HG02981 (cell line): Measurements from ENCODE around the gene SH3RF3.
"Not testable (repeated sequence)": the region's sequence is repeated elsewhere in the genome, so short reads cannot be mapped to it uniquely, and the experiment has no call there.

Source experiments
- ATAC-seq: cut with Tn5 transposase; IDR thresholded peaks from one replicate; pipeline ENCODE4 v1.9.1; 2021; ENCODE audit warnings: mild to moderate bottlenecking, moderate library complexity; ENCODE audit not compliant: unreplicated experiment

Gene SH3RF3

GRCh38 chr2:109155553-109156451, 26.8 kb downstream of the SH3RF3 start:
- no peak for ATAC-seq

GRCh38 chr2:109157563-109158105, 28.6 kb downstream of the SH3RF3 start:
- ATAC-seq, result no peak

- no peak for ATAC-seq
Observed at GRCh38 chr2:109158237-109158636, 29.2 kb downstream of the SH3RF3 start.

- no peak for ATAC-seq
Observed at GRCh38 chr2:109159096-109159495, 30.1 kb downstream of the SH3RF3 start.

GRCh38 chr2:109160714-109161440, 31.9 kb downstream of the SH3RF3 start:
- no peak for ATAC-seq

- not testable (repeated sequence) for ATAC-seq
Observed at GRCh38 chr2:109162367-109162766, 33.4 kb downstream of the SH3RF3 start.

GRCh38 chr2:109162999-109163398, 34.0 kb downstream of the SH3RF3 start:
- ATAC-seq, result no peak

- no peak for ATAC-seq
Observed at GRCh38 chr2:109164311-109164710, 35.3 kb downstream of the SH3RF3 start.

GRCh38 chr2:109164739-109165221, 35.8 kb downstream of the SH3RF3 start:
- no peak for ATAC-seq

- no peak for ATAC-seq
Observed at GRCh38 chr2:109166811-109167210, 37.8 kb downstream of the SH3RF3 start.

GRCh38 chr2:109168086-109168485, 39.1 kb downstream of the SH3RF3 start:
- no peak for ATAC-seq

- no peak for ATAC-seq
Observed at GRCh38 chr2:109168716-109169115, 39.7 kb downstream of the SH3RF3 start.

GRCh38 chr2:109170645-109171044, 41.6 kb downstream of the SH3RF3 start:
- ATAC-seq, result no peak

- no peak for ATAC-seq
Observed at GRCh38 chr2:109171444-109172334, 42.7 kb downstream of the SH3RF3 start.

- no peak for ATAC-seq
Observed at GRCh38 chr2:109172556-109173105, 43.6 kb downstream of the SH3RF3 start.

GRCh38 chr2:109173311-109174171, 44.5 kb downstream of the SH3RF3 start:
- ATAC-seq, result no peak

- ATAC-seq, result no peak
Observed at GRCh38 chr2:109174214-109174613, 45.2 kb downstream of the SH3RF3 start.

GRCh38 chr2:109174626-109175349, 45.8 kb downstream of the SH3RF3 start:
- ATAC-seq, result no peak

GRCh38 chr2:109175350-109175678, 46.3 kb downstream of the SH3RF3 start:
- ATAC-seq, result no peak
